ENCODE results near the gene NRF1. TPM values are rescaled to one million over a fixed set of nuclear protein-coding genes. Genes with fewer than 3 reads are reported as not detected.

Gene NRF1
- polyA plus RNA-seq, 1 donor from 2014 or later = 22.7 TPM

DNA sequence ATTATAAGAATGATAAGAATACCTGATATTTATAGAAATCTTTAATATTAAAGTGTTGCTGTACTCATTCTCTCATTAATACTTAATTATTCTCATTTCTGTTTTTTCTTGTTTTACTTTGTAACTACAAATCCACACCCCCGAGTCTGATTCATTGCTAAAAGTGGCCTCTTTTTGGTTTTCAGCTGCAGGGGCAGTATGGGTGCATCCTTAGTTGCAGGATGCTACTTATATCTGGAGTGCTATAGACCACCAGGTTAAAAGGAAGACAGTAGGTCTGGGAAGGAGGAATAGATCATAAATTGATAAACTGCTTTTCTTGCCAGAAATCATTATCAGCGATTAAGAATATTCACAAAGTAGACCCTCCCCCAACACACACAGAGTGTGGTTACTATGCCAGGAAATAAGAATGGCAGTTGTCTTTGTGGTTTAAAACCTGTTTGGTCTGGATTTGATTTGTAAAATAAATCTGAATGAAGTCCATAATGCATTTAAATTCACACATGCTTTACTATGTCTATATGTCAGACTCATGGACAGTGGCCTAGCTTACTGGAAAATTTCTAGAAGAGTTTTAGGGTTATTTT lies 96.5 kb downstream of the NRF1 start:
- H3K4me3 Mint-ChIP-seq = no peak overlapping the region
- H3K27ac Mint-ChIP-seq = no peak overlapping the region
- H3K4me1 Mint-ChIP-seq = no peaks in the 10 kb centered on the region
- H3K27me3 Mint-ChIP-seq = no peaks in the 10 kb centered on the region
- H3K36me3 Mint-ChIP-seq = peaks cover 6% of the 10 kb centered on the region
- no peaks in the 10 kb centered on the region for H3K9me3 Mint-ChIP-seq

GRCh38 chr7:129713544-129713943 lies 102.0 kb downstream of the NRF1 start:
- no peaks in the 10 kb centered on the region for H3K27me3 Mint-ChIP-seq
- no peak overlapping the region for H3K4me3 Mint-ChIP-seq
- no peaks in the 10 kb centered on the region for H3K9me3 Mint-ChIP-seq
- peaks cover 14% of the 10 kb centered on the region for H3K36me3 Mint-ChIP-seq
- H3K4me1 Mint-ChIP-seq = no peaks in the 10 kb centered on the region
- no peak overlapping the region for H3K27ac Mint-ChIP-seq

DNA sequence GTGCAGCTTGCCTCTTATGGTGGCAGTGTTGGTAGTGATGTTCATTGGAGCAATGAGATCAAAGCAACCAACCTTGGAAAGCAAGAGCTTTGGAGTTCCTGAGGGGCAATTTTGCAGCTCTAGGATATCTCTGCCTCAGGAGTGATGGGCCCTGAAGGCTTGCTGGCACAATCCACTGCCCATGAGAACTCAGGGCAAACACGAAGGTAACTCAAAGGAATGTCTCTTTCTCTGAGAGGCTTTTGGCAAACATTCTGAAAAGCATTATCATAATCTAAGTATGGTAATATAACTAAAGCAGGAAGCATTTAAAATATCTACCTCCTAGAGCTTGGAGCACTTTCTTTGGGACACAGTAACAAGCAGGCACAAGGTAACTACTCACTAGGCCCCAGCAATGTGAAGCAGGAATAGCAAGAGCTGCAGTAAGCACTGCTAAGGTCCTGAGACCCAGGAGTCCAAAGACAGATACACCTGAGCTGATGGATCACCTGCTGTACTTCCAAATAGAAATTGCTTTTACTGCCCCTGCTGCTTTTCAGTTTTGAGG lies 103.1 kb downstream of the NRF1 start:
- H3K36me3 Mint-ChIP-seq = peaks cover 18% of the 10 kb centered on the region

DNA sequence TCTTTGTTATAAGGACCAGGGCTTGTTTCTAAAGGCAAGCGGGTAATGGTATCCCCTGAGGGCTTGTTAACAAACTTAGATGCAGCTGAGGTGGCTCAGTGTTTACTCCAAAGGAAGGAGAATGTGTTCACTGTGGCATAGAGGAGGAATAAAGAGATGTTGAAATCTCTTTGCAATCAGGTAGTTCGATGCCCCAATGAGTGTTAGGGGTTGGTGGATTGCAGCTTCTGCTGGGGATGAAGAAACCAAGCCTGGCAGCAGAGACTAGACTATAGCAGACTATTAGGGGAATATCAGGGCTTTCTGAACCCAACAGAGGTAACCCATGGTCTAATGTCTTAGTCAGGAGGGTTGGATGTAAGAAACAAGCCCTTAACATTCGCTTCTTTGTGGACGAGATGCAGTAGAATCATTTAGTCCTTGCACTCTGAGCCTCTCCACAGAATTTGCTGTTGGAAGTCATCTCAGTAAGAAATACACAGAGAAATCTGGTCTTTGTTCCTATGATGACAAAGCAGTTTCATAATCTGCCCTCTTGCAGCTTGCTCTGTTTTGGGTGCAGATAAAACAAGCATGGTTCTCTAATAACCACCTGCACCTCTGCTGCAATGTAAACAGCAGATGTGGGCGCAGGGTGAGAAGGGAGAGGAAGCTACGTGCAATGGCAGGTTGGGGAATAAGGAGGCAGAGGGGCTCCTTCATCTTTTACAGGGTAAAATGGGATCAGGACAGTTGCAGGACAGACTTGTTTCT lies 108.6 kb downstream of the NRF1 start:
- peaks cover 24% of the 10 kb centered on the region for H3K36me3 Mint-ChIP-seq
- peaks cover 0 to 1% (median 0%) of the 10 kb centered on the region in 3 donors for H3K4me1 Mint-ChIP-seq
- H3K27me3 Mint-ChIP-seq = no peaks in the 10 kb centered on the region
- no peaks in the 10 kb centered on the region for H3K9me3 Mint-ChIP-seq
- H3K4me3 Mint-ChIP-seq = no peak overlapping the region
- no peak overlapping the region for H3K27ac Mint-ChIP-seq

More for the DNA sequence above, 103.1 kb downstream of the NRF1 start:
- Mint-ChIP-seq H3K9me3 (no peaks in the 10 kb centered on the region), H3K4me1 (peaks cover 0 to 1% (median 0%) of the 10 kb centered on the region in 3 donors), H3K4me3 (no peak overlapping the region), H3K27me3 (no peaks in the 10 kb centered on the region), H3K27ac (no peak overlapping the region)

GRCh38 chr7:129721068-129721467 lies 109.5 kb downstream of the NRF1 start:
- H3K27me3 Mint-ChIP-seq = no peaks in the 10 kb centered on the region
- H3K4me3 Mint-ChIP-seq = no peak overlapping the region
- H3K4me1 Mint-ChIP-seq = peaks cover 0 to 1% (median 0%) of the 10 kb centered on the region in 3 donors
- no peaks in the 10 kb centered on the region for H3K9me3 Mint-ChIP-seq
- H3K36me3 Mint-ChIP-seq = peaks cover 24% of the 10 kb centered on the region
- H3K27ac Mint-ChIP-seq = no peak overlapping the region

DNA sequence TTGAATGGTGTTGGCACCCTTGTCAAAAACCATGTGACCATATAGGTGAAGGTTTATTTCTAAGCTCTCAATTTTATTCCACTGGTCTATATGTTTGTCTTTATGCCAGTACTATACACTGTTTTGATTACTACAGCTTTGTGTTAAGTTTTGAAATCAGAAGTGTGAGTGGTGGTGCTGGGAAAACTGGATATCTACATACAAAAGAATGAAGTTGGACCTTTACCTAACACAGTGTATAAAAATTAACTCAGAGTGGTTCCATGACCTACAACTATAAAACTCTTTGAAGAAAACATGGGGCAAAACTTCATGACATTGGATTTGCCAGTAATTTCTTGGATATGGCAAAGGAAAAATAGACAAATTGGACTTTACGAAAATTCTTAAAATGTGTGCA lies 112.2 kb downstream of the NRF1 start:
- H3K9me3 Mint-ChIP-seq = no peaks in the 10 kb centered on the region
- H3K27ac Mint-ChIP-seq = no peak overlapping the region
- peaks cover 20% of the 10 kb centered on the region for H3K36me3 Mint-ChIP-seq
- H3K27me3 Mint-ChIP-seq = no peaks in the 10 kb centered on the region
- no peak overlapping the region for H3K4me3 Mint-ChIP-seq
- H3K4me1 Mint-ChIP-seq = peaks cover 0 to 1% (median 0%) of the 10 kb centered on the region in 3 donors

DNA sequence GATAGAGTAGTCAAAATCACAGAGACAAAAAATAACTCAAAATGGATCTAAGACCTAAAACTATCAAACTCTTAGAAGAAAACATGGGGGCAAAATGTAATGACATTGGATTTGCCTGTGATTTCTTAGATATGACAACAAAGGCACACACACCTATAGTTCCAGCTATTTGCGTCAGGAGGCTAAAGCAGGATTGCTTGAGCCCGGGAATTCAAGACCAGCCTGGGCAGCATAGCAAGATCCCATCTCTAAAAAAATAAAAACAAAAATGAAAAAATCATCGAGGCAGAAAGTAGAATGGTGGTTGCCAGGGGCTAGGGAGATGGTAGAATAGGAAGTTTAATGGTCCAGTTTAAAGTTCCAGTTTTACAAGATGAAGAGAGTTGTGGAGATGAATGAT lies 113.3 kb downstream of the NRF1 start:
- H3K27ac Mint-ChIP-seq = no peak overlapping the region
- H3K4me1 Mint-ChIP-seq = no peaks in the 10 kb centered on the region
- no peaks in the 10 kb centered on the region for H3K27me3 Mint-ChIP-seq
- H3K4me3 Mint-ChIP-seq = no peak overlapping the region
- peaks cover 14% of the 10 kb centered on the region for H3K36me3 Mint-ChIP-seq
- H3K9me3 Mint-ChIP-seq = no peaks in the 10 kb centered on the region

DNA sequence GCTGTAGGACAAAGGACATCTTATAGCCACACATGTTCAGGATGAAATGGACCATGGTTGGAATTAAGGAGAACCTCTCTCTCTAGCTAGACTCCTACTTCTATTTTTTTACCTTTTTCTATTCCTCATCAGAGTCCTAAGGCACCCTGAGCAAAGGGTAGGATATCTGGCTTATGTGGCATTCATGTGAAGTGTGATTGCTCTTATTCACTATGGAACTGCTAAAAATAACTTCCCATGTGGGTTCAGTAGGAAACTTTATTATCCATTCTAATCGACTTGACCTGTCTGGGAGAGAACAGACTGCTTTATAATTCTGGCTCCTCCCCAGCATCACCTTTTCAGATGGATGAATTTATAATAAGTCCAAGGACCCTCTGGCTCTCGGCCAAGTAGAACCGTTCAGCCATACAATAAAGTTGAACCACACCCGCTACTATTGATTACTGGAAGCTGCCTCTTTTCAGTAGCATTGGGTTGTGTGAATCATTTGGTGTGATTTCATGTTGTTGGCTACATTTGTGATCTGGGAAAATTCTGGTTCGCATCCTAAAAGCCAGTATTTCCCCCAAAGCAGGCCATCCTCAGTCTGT lies 117.5 kb downstream of the NRF1 start:
- H3K9me3 Mint-ChIP-seq = no peaks in the 10 kb centered on the region
- no peak overlapping the region for H3K4me3 Mint-ChIP-seq
- peaks cover 13% of the 10 kb centered on the region for H3K36me3 Mint-ChIP-seq
- H3K4me1 Mint-ChIP-seq = no peaks in the 10 kb centered on the region
- H3K27ac Mint-ChIP-seq = no peak overlapping the region
- no peaks in the 10 kb centered on the region for H3K27me3 Mint-ChIP-seq

DNA sequence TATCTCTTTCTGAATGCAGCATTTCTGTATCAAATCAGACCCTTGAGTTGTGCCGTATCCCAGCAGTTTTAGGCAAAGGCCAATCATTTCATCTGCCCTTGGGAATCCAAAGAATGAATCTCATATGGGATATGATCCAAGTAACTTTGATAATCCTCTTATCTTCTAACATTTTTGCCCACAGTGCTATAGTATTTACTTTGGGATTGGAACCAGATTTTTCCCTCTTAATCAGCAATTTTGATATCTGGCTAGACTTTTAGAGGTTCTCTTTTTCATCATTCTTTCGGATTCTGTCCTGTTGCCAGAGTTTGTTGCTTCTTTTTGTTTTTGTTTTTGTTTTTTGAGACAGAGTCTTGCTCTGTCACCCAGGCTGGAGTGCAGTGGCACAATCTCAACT lies 118.0 kb downstream of the NRF1 start:
- H3K36me3 Mint-ChIP-seq = peaks cover 8% of the 10 kb centered on the region
- no peak overlapping the region for H3K27ac Mint-ChIP-seq
- no peak overlapping the region for H3K4me3 Mint-ChIP-seq
- no peaks in the 10 kb centered on the region for H3K9me3 Mint-ChIP-seq
- no peaks in the 10 kb centered on the region for H3K4me1 Mint-ChIP-seq
- H3K27me3 Mint-ChIP-seq = no peaks in the 10 kb centered on the region

DNA sequence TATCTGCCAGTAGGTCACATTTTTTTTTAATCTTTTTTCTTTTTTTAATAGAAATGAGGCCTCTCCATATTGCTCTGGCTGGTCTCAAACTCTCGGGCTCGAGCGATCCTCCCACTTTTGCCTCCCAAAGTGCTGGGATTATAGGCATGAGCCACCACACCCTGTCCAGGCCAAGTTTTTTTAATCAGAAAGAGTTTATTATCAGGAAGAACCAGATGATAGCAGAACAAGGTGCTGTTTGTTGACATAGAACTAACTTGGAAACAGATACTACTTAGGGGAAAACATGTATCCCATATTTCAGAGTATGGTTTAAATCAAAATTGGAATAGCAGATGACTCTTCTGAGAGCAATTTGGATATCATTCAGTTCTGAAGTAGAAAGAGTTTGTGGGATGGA lies 118.6 kb downstream of the NRF1 start:
- Mint-ChIP-seq H3K4me1 (no peaks in the 10 kb centered on the region), H3K4me3 (no peak overlapping the region), H3K27me3 (no peaks in the 10 kb centered on the region), H3K36me3 (peaks cover 4% of the 10 kb centered on the region), H3K9me3 (no peaks in the 10 kb centered on the region), H3K27ac (no peak overlapping the region)

- no peaks in the 10 kb centered on the region for H3K9me3 Mint-ChIP-seq
- no peaks in the 10 kb centered on the region for H3K27me3 Mint-ChIP-seq
- H3K27ac Mint-ChIP-seq = no peak overlapping the region
- H3K4me3 Mint-ChIP-seq = no peak overlapping the region
- H3K36me3 Mint-ChIP-seq = peaks cover 4% of the 10 kb centered on the region
- no peaks in the 10 kb centered on the region for H3K4me1 Mint-ChIP-seq
Observed at GRCh38 chr7:129734400-129734799, 122.9 kb downstream of the NRF1 start.

DNA sequence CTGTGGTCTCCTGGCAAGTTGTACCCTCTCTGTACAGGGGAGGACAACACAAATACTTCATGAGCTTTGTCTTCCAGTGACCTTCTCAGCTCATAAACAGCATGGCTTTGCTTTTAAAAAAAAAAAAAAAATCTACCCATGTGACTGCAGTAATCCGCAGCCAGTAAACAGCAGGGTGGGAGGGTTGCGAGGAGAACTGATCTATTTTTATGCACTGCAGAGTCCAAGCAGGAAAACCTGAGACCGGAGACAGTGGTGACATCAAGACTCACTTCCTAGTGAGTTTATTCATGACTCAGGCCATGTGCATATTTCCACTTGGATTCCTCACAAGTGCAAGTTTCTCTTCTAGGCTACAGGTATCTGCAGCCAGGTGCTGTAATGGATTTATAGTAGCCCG lies 127.9 kb downstream of the NRF1 start:
- no peak overlapping the region for H3K4me3 Mint-ChIP-seq
- H3K27ac Mint-ChIP-seq = no peak overlapping the region
- H3K36me3 Mint-ChIP-seq = no peaks in the 10 kb centered on the region
- H3K27me3 Mint-ChIP-seq = no peaks in the 10 kb centered on the region
- no peaks in the 10 kb centered on the region for H3K4me1 Mint-ChIP-seq
- no peaks in the 10 kb centered on the region for H3K9me3 Mint-ChIP-seq

- Mint-ChIP-seq H3K4me3 (no peak overlapping the region), H3K27me3 (no peaks in the 10 kb centered on the region), H3K27ac (no peak overlapping the region), H3K4me1 (no peaks in the 10 kb centered on the region), H3K9me3 (no peaks in the 10 kb centered on the region), H3K36me3 (peaks cover 1% of the 10 kb centered on the region)
Observed at GRCh38 chr7:129740574-129741410, 129.3 kb downstream of the NRF1 start.

- Mint-ChIP-seq H3K9me3 (no peaks in the 10 kb centered on the region), H3K4me3 (no peak overlapping the region), H3K27ac (no peak overlapping the region), H3K36me3 (peaks cover 1% of the 10 kb centered on the region), H3K27me3 (no peaks in the 10 kb centered on the region), H3K4me1 (no peaks in the 10 kb centered on the region)
Observed at GRCh38 chr7:129741743-129742213, 130.3 kb downstream of the NRF1 start.

GRCh38 chr7:129742256-129742655 lies 130.7 kb downstream of the NRF1 start:
- no peaks in the 10 kb centered on the region for H3K27me3 Mint-ChIP-seq
- H3K4me1 Mint-ChIP-seq = no peaks in the 10 kb centered on the region
- no peaks in the 10 kb centered on the region for H3K9me3 Mint-ChIP-seq
- H3K27ac Mint-ChIP-seq = no peak overlapping the region
- H3K36me3 Mint-ChIP-seq = peaks cover 1% of the 10 kb centered on the region
- no peak overlapping the region for H3K4me3 Mint-ChIP-seq

All from IgD-negative memory B cell (primary cell).